ENCODE measurements around the gene CTNNA3.

Gene CTNNA3

GRCh38 chr10:66964946-66965345 is 731.0 kb downstream of the CTNNA3 start:
- H3K4me3 ChIP-seq (ENCODE audit: low read depth, low read length) = no peak overlapping the region
- no peak for DNase-seq (ENCODE audit: low read depth)

GRCh38 chr10:66958466-66958865 is 737.5 kb downstream of the CTNNA3 start:
- DNase-seq (ENCODE audit: low read depth) = no peak
- no peak for TF ChIP-seq CTCF (IDR thresholded peaks at IDR 0.05; ENCODE audit: control insufficient read depth, extremely low read depth, insufficient read depth)
- H3K4me3 ChIP-seq (ENCODE audit: low read depth, low read length) = no peak overlapping the region

More at GRCh38 chr10:66964946-66965345, 731.0 kb downstream of the CTNNA3 start:
- TF ChIP-seq CTCF (IDR thresholded peaks at IDR 0.05; ENCODE audit: control insufficient read depth, extremely low read depth, insufficient read depth) = no peak

- TF ChIP-seq CTCF (IDR thresholded peaks at IDR 0.05; ENCODE audit: control insufficient read depth, extremely low read depth, insufficient read depth) = no peak
- DNase-seq (ENCODE audit: low read depth) = no peak
These were observed 744.1 kb downstream of the CTNNA3 start for GRCh38 chr10:66951896-66952295.

GRCh38 chr10:66943590-66943989 is 752.4 kb downstream of the CTNNA3 start:
- TF ChIP-seq CTCF (IDR thresholded peaks at IDR 0.05; ENCODE audit: control insufficient read depth, extremely low read depth, insufficient read depth) = no peak
- H3K4me3 ChIP-seq (ENCODE audit: low read depth, low read length) = no peak overlapping the region
- DNase-seq (ENCODE audit: low read depth) = no peak

More at GRCh38 chr10:66951896-66952295, 744.1 kb downstream of the CTNNA3 start:
- H3K4me3 ChIP-seq (ENCODE audit: low read depth, low read length) = no peak overlapping the region

GRCh38 chr10:66942407-66942806 is 753.6 kb downstream of the CTNNA3 start:
- TF ChIP-seq CTCF (IDR thresholded peaks at IDR 0.05; ENCODE audit: control insufficient read depth, extremely low read depth, insufficient read depth) = no peak
- no peak overlapping the region for H3K4me3 ChIP-seq (ENCODE audit: low read depth, low read length)
- DNase-seq (ENCODE audit: low read depth) = no peak

- no peak for DNase-seq (ENCODE audit: low read depth)
- TF ChIP-seq CTCF (IDR thresholded peaks at IDR 0.05; ENCODE audit: control insufficient read depth, extremely low read depth, insufficient read depth) = no peak
- H3K4me3 ChIP-seq (ENCODE audit: low read depth, low read length) = no peak overlapping the region
These were observed 754.5 kb downstream of the CTNNA3 start for GRCh38 chr10:66941491-66941890.

- no peak for DNase-seq (ENCODE audit: low read depth)
- no peak for TF ChIP-seq CTCF (IDR thresholded peaks at IDR 0.05; ENCODE audit: control insufficient read depth, extremely low read depth, insufficient read depth)
- H3K4me3 ChIP-seq (ENCODE audit: low read depth, low read length) = no peak overlapping the region
These were observed 755.0 kb downstream of the CTNNA3 start for GRCh38 chr10:66940965-66941364.

Data from LNCaP clone FGC (cell line).